BJ (cell line): ENCODE results near the gene AAMP. TPM values are rescaled to one million over a fixed set of nuclear protein-coding genes. Genes with fewer than 3 reads are reported as not detected.

ENCODE experiments used
- CTCF ChIA-PET: fragments of 350-600 bp; formaldehyde crosslinking; extraction: SDS; loops from one replicate; lab custom pipeline; 2021; ENCODE audit warnings: antibody characterized with exemption, inconsistent platforms; lab: Yijun Ruan, JAX
- POLR2A ChIA-PET: fragments of 300-600 bp; sonication (Branson Sonifier 250); formaldehyde crosslinking; extraction: SDS; loops from one replicate; lab custom pipeline; 2021; ENCODE audit warnings: antibody characterized with exemption; lab: Charles Lee
- DNase-seq: peaks from one replicate; pipeline ENCODE4 v3.0.0-alpha.2; 2011; ENCODE audit warnings: low read depth
- H3K27me3 ChIP-seq: 2 replicates; pipeline ENCODE4 v1.6.0; 2011; ENCODE audit warnings: low read length; ENCODE audit not compliant: control insufficient read depth, insufficient read depth
- H3K36me3 ChIP-seq: 2 replicates; pipeline ENCODE4 v1.5.1; 2011; ENCODE audit warnings: low read length; ENCODE audit not compliant: control insufficient read depth, insufficient read depth
- H3K4me3 ChIP-seq: 2 replicates; pipeline ENCODE4 v1.5.1; 2011; ENCODE audit warnings: low read depth, mild to moderate bottlenecking, control low read depth, low read length
- CTCF ChIP-seq: IDR thresholded peaks from 2 replicates; pipeline ENCODE4 v1.5.1; 2011; ENCODE audit warnings: low read depth, mild to moderate bottlenecking, control low read depth, inconsistent platforms, low read length, moderate library complexity; ENCODE audit not compliant: insufficient read depth
- polyA plus RNA-seq: library from polyadenylated mRNA; depleted of rRNA; stranded (reverse); fragments of >200 nt; gene quantifications from 2 replicates; pipeline ENCODE4 v1.2.3, GENCODE V29; 2011

Gene AAMP
- polyA plus RNA-seq, 1 experiment: 84.9 TPM

- Histone ChIP-seq H3K36me3 (peaks cover 16% of the 10 kb centered on the region), H3K27me3 (no peaks in the 10 kb centered on the region), H3K4me3 (no peak overlapping the region)
- POLR2A ChIA-PET: no interaction called here
- DNase-seq: no peak
- CTCF ChIA-PET: interaction anchor here (0.6 to 1.8 kb wide), 12 partner anchors 8 to 74 kb away, joined by 3 to 12 read pairs (median 4); partner anchors contain the start of genes AAMP and PNKD
- no peak for TF ChIP-seq CTCF
Observed at GRCh38 chr2:218256612-218257350, 13.2 kb downstream of the AAMP start.

- TF ChIP-seq CTCF: no peak
- Histone ChIP-seq H3K4me3 (no peak overlapping the region), H3K36me3 (peaks cover 20% of the 10 kb centered on the region), H3K27me3 (no peaks in the 10 kb centered on the region)
- no peak for DNase-seq
- ChIA-PET CTCF (interaction anchor here (0.5 to 1.8 kb wide), 5 partner anchors 8 to 470 kb away, joined by 3 to 5 read pairs (median 3); partner anchors contain the start of genes AAMP and PNKD), POLR2A (interaction anchor here (0.5 kb wide), 1 partner anchor 141 kb away, joined by 3 read pairs; no protein-coding TSS in a partner anchor)
Observed at GRCh38 chr2:218255446-218255845, 14.5 kb downstream of the AAMP start.

GRCh38 chr2:218253232-218253625 is 16.7 kb downstream of the AAMP start:
- CTCF ChIA-PET: interaction anchor here (1.0 to 1.9 kb wide), 2 partner anchors 11 to 66 kb away, joined by 5 read pairs; no protein-coding TSS in a partner anchor
- DNase-seq: no peak
- Histone ChIP-seq H3K36me3 (peaks cover 36% of the 10 kb centered on the region), H3K4me3 (no peak overlapping the region), H3K27me3 (no peaks in the 10 kb centered on the region)
- POLR2A ChIA-PET: no interaction called here
- TF ChIP-seq CTCF: no peak

- TF ChIP-seq CTCF: no peak
- Histone ChIP-seq H3K4me3 (no peak overlapping the region), H3K36me3 (peaks cover 37% of the 10 kb centered on the region), H3K27me3 (no peaks in the 10 kb centered on the region)
- no peak for DNase-seq
- ChIA-PET POLR2A (no interaction called here), CTCF (interaction anchor here (1.0 to 1.9 kb wide), 3 partner anchors 11 to 65 kb away, joined by 3 to 5 read pairs (median 5); partner anchors contain the start of genes AAMP and PNKD)
Observed at GRCh38 chr2:218252509-218253231, 17.3 kb downstream of the AAMP start.

- H3K27me3 ChIP-seq: no peaks in the 10 kb centered on the region
- TF ChIP-seq CTCF: no peak
- no peak overlapping the region for H3K4me3 ChIP-seq
- ChIA-PET CTCF (no interaction called here), POLR2A (no interaction called here)
- DNase-seq: no peak
- H3K36me3 ChIP-seq: peaks cover 49% of the 10 kb centered on the region
Observed at GRCh38 chr2:218249691-218250090, 20.2 kb downstream of the AAMP start.
